GM13977 (cell line): ENCODE data around the gene TRIM49B.
"Not testable (repeated sequence)": the region's sequence is repeated elsewhere in the genome, so short reads cannot be mapped to it uniquely, and the experiment has no call there.

Experiments used
- DNase-seq: peaks from one replicate; pipeline ENCODE4 v3.0.0; 2012; ENCODE audit warnings: low spot score
- in situ Hi-C: fragments of 300-500 bp; cut with MboI; formaldehyde crosslinking; loops from one replicate; pipeline ENCODE4 v1.12.0; 2022; ENCODE audit warnings: low sequenced_read_pairs, low pct_unique_long_range_greater_than_20kb, mixed read lengths, inconsistent platforms; ENCODE audit not compliant: unreplicated experiment

Gene TRIM49B

DNA sequence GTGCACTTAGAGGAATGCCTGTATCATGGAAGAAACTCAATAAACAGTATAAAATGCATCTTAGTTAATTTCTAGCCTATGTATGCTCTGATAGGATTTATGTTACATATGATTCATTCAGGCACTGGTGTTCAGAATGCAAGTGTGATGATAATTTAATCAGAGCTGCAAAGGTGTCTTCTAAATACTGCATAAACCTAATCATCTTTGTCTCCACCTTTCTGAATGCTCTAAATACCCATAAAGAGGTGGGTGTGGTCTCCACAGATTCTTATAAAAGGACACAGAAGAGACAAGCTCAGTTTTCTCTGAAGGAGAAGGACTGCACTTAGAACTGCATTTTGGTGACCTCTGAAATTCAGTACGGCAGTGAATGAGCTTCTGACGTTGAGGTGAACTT is at the start of gene TRIM49B:
Gene TRIM49B (plus strand): TSS at position 301 of the 400 bp plus-strand sequence. CDS start 2,777 bp downstream, outside the sequence.
- in situ Hi-C loops, DNase-seq: not testable (repeated sequence)

DNA sequence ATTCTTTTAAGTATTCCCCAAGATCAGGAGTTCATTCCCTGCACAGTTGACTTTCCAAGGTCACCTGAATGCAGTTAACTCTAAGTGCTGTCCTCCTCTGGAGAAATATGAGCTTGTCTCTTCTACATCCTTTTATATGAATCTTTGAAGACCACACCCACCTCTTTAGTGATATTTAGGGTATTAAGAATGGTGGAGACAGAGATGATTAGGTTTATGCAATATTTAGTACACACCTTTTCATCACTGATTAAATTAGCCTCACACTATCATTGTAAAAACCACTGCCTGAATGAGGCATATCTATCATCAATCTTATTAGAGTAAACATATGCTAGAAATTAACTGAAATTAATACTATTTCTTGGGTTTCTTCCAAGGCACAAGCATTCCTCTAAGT is 44.8 kb upstream of the TRIM49B start, which contains the start of gene TRIM51G:
Gene TRIM51G (minus strand): TSS at position 101 of the 400 bp plus-strand sequence. CDS start 2,190 bp downstream, outside the sequence.
- in situ Hi-C loops: not testable (repeated sequence)

DNA sequence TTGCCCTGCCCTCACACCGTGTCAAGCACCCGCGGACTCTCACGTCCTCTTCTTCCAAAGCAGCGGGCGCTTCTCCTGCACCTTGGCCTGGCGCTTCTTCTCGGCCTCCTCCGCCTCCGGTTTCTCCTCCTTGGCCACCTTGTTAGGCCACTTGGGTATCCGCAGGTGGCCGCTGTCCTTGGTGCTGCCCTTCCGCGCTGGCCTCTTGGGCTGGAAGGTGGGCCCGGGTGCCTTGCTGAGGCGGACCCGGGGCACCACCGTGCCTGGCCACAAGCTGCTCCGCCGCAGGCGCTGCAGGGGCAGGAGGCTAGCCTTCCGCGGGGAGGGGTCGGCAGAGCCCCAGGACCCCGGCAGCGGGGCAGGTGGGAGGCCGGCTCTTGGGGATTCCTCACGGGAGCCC is 19.6 kb downstream of the TRIM49B start:
- in situ Hi-C loops, DNase-seq: not testable (repeated sequence)

More for the DNA sequence above, 44.8 kb upstream of the TRIM49B start, which contains the start of gene TRIM51G:
- not testable (repeated sequence) for DNase-seq

GRCh38 chr11:49049821-49050220 is 21.2 kb downstream of the TRIM49B start:
- in situ Hi-C loops: not testable (repeated sequence)

GRCh38 chr11:49059012-49059411 is 30.4 kb downstream of the TRIM49B start, which contains the start of gene TRIM64C:
Gene TRIM64C (minus strand): TSS chr11:49059112. CDS start chr11:49059112, 0 bp downstream.
- in situ Hi-C loops, DNase-seq: not testable (repeated sequence)

More at GRCh38 chr11:49049821-49050220, 21.2 kb downstream of the TRIM49B start:
- not testable (repeated sequence) for DNase-seq

GRCh38 chr11:49069897-49070296 is 41.3 kb downstream of the TRIM49B start:
- in situ Hi-C loops: not testable (repeated sequence)

More at GRCh38 chr11:49069897-49070296, 41.3 kb downstream of the TRIM49B start:
- DNase-seq: not testable (repeated sequence)
